CD4-positive, alpha-beta T cell (primary cell): ENCODE results near the gene GLTP. TPM values are rescaled to one million over a fixed set of nuclear protein-coding genes. Genes with fewer than 3 reads are reported as not detected.

ENCODE experiments used
- ATAC-seq: fragments of 200-7000 bp; cut with Tn5 transposase; one replicate; pipeline ENCODE4 v1.10.0; 2022; ENCODE audit warnings: mild to moderate bottlenecking; ENCODE audit not compliant: poor library complexity
- CTCF ChIA-PET: fragments of 350-600 bp; sonication (Branson Sonifier 250); formaldehyde crosslinking; loops from one replicate; lab custom pipeline; 2021; ENCODE audit warnings: antibody characterized with exemption, inconsistent platforms; lab: Charles Lee
- POLR2A ChIA-PET: fragments of 350-600 bp; sonication (Branson Sonifier 250); formaldehyde crosslinking; loops from one replicate; lab custom pipeline; 2021; ENCODE audit warnings: antibody characterized with exemption, inconsistent platforms; lab: Charles Lee
- DNase-seq, 14 experiments: peaks; one replicate each; pipeline ENCODE4 v3.0.0-alpha.2; 2013 to 2020; ENCODE audit warnings: mixed read lengths in 2 of 14
- H3K27ac ChIP-seq, 2 donors: one replicate each; pipeline versions ENCODE4 v1.5.1 to v1.7.0; 2013; ENCODE audit warnings: low read length in 2 of 2, low read depth in 1 of 2, mild to moderate bottlenecking in 1 of 2
- H3K27me3 ChIP-seq, 2 experiments: 1 replicate in 1 of 2; 2 replicates in 1 of 2; pipeline versions ENCODE4 v1.6.1 to v1.7.0; 2013; ENCODE audit warnings: low read length in 2 of 2, control low read depth in 1 of 2, mild to moderate bottlenecking in 1 of 2, moderate library complexity in 1 of 2; ENCODE audit not compliant: insufficient read depth in 2 of 2, control insufficient read depth in 1 of 2
- H3K36me3 ChIP-seq: one replicate; pipeline ENCODE4 v1.6.1; 2013; ENCODE audit warnings: low read length, control low read depth; ENCODE audit not compliant: insufficient read depth
- H3K4me1 ChIP-seq: one replicate; pipeline ENCODE4 v1.6.1; 2013; ENCODE audit warnings: low read length, control low read depth; ENCODE audit not compliant: insufficient read depth
- H3K4me3 ChIP-seq: one replicate; pipeline ENCODE4 v1.5.1; 2013; ENCODE audit warnings: mild to moderate bottlenecking, low read length, moderate library complexity
- H3K9me3 ChIP-seq, 2 experiments: 1 replicate in 1 of 2; 2 replicates in 1 of 2; pipeline versions ENCODE4 v1.6.1 to v1.7.0; 2013; ENCODE audit warnings: low read length in 2 of 2, mild to moderate bottlenecking in 2 of 2, control low read depth in 1 of 2, moderate library complexity in 1 of 2; ENCODE audit not compliant: control insufficient read depth in 1 of 2, insufficient read depth in 1 of 2
- H3K27ac Mint-ChIP-seq: one replicate; pipeline ENCODE4 v1.8.0; 2020; ENCODE audit warnings: mixed read lengths
- H3K27me3 Mint-ChIP-seq: one replicate; pipeline ENCODE4 v1.8.0; 2021; ENCODE audit warnings: mixed read lengths
- H3K36me3 Mint-ChIP-seq: one replicate; pipeline ENCODE4 v1.8.0; 2021; ENCODE audit warnings: low read depth, mixed read lengths
- H3K4me1 Mint-ChIP-seq: one replicate; pipeline ENCODE4 v1.8.0; 2021; ENCODE audit warnings: low read depth, mixed read lengths
- H3K4me3 Mint-ChIP-seq: one replicate; pipeline ENCODE4 v1.8.0; 2020; ENCODE audit warnings: mild to moderate bottlenecking, mixed read lengths
- H3K9me3 Mint-ChIP-seq: one replicate; pipeline ENCODE4 v1.8.0; 2020; ENCODE audit warnings: mixed read lengths
- CTCF ChIP-seq: fragments of 200-600 bp; IDR thresholded peaks from one replicate; pipeline ENCODE4 v1.8.0; 2022; ENCODE audit warnings: antibody characterized with exemption, mild to moderate bottlenecking
- intact Hi-C, 2 experiments: fragments of 100-400 bp; cut with DNase I in 1 of 2; cut with micrococcal nuclease in 1 of 2; formaldehyde crosslinking; loops; one replicate each; pipeline versions ENCODE4 v1.15.1 to v1.9.0; 2023 to 2025; cut with DNase I, micrococcal nuclease
- total RNA-seq, 174 experiments: library from RNA in 2 of 174; stranded (reverse) in 2 of 174; gene quantifications; one replicate each; pipeline ENCODE4 v1.2.3 and lab custom pipeline; 2021 to 2026

Gene GLTP
- total RNA-seq, 2 experiments from 2014 or later, result 24.8 to 25.2 TPM

GRCh38 chr12:109822416-109822815, 57.9 kb downstream of the GLTP start:
- H3K4me3 Mint-ChIP-seq, result no peak overlapping the region
- ChIA-PET CTCF (no interaction called here), POLR2A (no interaction called here)
- DNase-seq, result no peak
- H3K36me3 ChIP-seq, result no peaks in the 10 kb centered on the region
- H3K9me3 ChIP-seq, result no peaks in the 10 kb centered on the region
- no peaks in the 10 kb centered on the region for H3K9me3 Mint-ChIP-seq
- H3K4me1 ChIP-seq, result no peaks in the 10 kb centered on the region
- no peaks in the 10 kb centered on the region for H3K4me1 Mint-ChIP-seq
- no peak for TF ChIP-seq CTCF
- peaks cover 8% of the 10 kb centered on the region for H3K27me3 Mint-ChIP-seq
- H3K27me3 ChIP-seq, result no peaks in the 10 kb centered on the region
- no peak overlapping the region for H3K4me3 ChIP-seq
- no peaks in the 10 kb centered on the region for H3K36me3 Mint-ChIP-seq
- no peak overlapping the region for H3K27ac Mint-ChIP-seq
- ATAC-seq, result no peak
- intact Hi-C loops, result no loop called here
- no peak overlapping the region for H3K27ac ChIP-seq

- no peak for TF ChIP-seq CTCF
- Mint-ChIP-seq H3K27ac (no peak overlapping the region), H3K36me3 (no peaks in the 10 kb centered on the region), H3K27me3 (peaks cover 8% of the 10 kb centered on the region), H3K4me3 (no peak overlapping the region), H3K9me3 (no peaks in the 10 kb centered on the region), H3K4me1 (no peaks in the 10 kb centered on the region)
- POLR2A ChIA-PET, result no interaction called here
- Histone ChIP-seq H3K27me3 (no peaks in the 10 kb centered on the region), H3K4me1 (no peaks in the 10 kb centered on the region), H3K27ac (no peak overlapping the region), H3K9me3 (no peaks in the 10 kb centered on the region), H3K36me3 (no peaks in the 10 kb centered on the region), H3K4me3 (no peak overlapping the region)
- DNase-seq (no peak), ATAC-seq (no peak)
- CTCF ChIA-PET, result no interaction called here
- intact Hi-C loops, result no loop called here
Measured at GRCh38 chr12:109821968-109822367, 58.4 kb downstream of the GLTP start.

DNA sequence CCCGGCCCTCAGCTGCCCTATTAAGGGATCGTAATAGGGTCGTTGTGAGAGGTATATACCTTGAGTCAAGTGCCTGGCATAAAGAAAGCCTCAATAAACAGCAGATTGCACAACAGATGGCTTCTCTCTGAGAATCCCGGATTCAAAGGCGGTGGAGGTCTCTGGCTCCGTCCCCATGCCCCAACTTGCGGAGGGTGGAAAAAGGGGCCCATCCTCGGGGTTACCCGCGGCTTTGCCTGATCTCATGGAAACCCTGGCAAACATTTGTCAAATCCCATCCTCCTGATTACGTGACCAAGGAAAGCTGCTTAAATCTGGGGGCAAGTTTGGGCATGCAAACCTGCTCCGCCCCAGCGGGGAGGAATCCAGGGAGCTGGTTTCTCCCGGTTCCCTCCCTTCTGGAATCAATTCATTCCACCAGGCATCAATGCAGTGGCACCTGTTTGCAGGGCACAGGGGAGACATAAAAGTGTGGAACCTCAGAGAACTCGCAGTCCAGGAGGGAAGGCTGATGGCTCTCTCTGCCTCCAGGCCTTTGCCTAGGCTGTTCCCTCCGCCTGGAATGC, 59.4 kb downstream of the GLTP start:
- no peak for DNase-seq
- CTCF ChIA-PET, result no interaction called here
- Mint-ChIP-seq H3K27ac (no peak overlapping the region), H3K36me3 (no peaks in the 10 kb centered on the region), H3K27me3 (peaks cover 8% of the 10 kb centered on the region), H3K4me1 (no peaks in the 10 kb centered on the region), H3K4me3 (no peak overlapping the region), H3K9me3 (no peaks in the 10 kb centered on the region)
- no peak overlapping the region for H3K27ac ChIP-seq
- H3K4me3 ChIP-seq, result no peak overlapping the region
- H3K9me3 ChIP-seq, result no peaks in the 10 kb centered on the region
- POLR2A ChIA-PET, result no interaction called here
- H3K27me3 ChIP-seq, result no peaks in the 10 kb centered on the region
- H3K36me3 ChIP-seq, result no peaks in the 10 kb centered on the region
- no peak for ATAC-seq
- intact Hi-C loops, result no loop called here
- no peak for TF ChIP-seq CTCF
- H3K4me1 ChIP-seq, result no peaks in the 10 kb centered on the region
